Trophoblast cell (in vitro differentiated cells and primary cell): Measurements from ENCODE around the gene HERPUD2.

Source experiments
- DNase-seq, 2 donors: peaks; one replicate each; pipeline ENCODE4 v3.0.0-alpha.2; 2016
- H2AFZ ChIP-seq: 2 replicates; pipeline ENCODE4 v1.6.1; 2013; ENCODE audit warnings: low read length, moderate library complexity, mild to moderate bottlenecking; ENCODE audit not compliant: insufficient read depth, poor library complexity
- H2AK5ac ChIP-seq: 2 replicates; pipeline ENCODE4 v1.6.1; 2013; ENCODE audit warnings: mild to moderate bottlenecking, low read length
- H2BK120ac ChIP-seq: 2 replicates; pipeline ENCODE4 v1.6.1; 2013; ENCODE audit warnings: low read length, mild to moderate bottlenecking, moderate library complexity; ENCODE audit not compliant: insufficient read depth, poor library complexity
- H2BK12ac ChIP-seq: 2 replicates; pipeline ENCODE4 v1.6.1; 2013; ENCODE audit warnings: mild to moderate bottlenecking, low read length, moderate library complexity
- H2BK5ac ChIP-seq: 2 replicates; pipeline ENCODE4 v1.6.1; 2013; ENCODE audit warnings: low read length, low read depth, moderate library complexity, mild to moderate bottlenecking; ENCODE audit not compliant: poor library complexity
- H3K14ac ChIP-seq: 2 replicates; pipeline ENCODE4 v1.6.1; 2013; ENCODE audit warnings: mild to moderate bottlenecking, low read length
- H3K18ac ChIP-seq: 2 replicates; pipeline ENCODE4 v1.6.1; 2013; ENCODE audit warnings: mild to moderate bottlenecking, low read length
- H3K23ac ChIP-seq: 2 replicates; pipeline ENCODE4 v1.6.1; 2013; ENCODE audit warnings: low read length
- H3K27ac ChIP-seq: 2 replicates; pipeline ENCODE4 v1.5.1; 2013; ENCODE audit warnings: low read depth, mild to moderate bottlenecking, inconsistent platforms, low read length, moderate library complexity
- H3K27me3 ChIP-seq: 2 replicates; pipeline ENCODE4 v1.6.1; 2013; ENCODE audit warnings: inconsistent platforms, mild to moderate bottlenecking, low read length, moderate library complexity; ENCODE audit not compliant: insufficient read depth
- H3K36me3 ChIP-seq, 2 experiments: 1 replicate in 1 of 2; 2 replicates in 1 of 2; pipeline ENCODE4 v1.6.1; 2013; ENCODE audit warnings: low read length in 2 of 2, mild to moderate bottlenecking in 2 of 2, moderate library complexity in 1 of 2; ENCODE audit not compliant: insufficient read depth in 2 of 2, control insufficient read depth in 1 of 2
- H3K4ac ChIP-seq: 2 replicates; pipeline ENCODE4 v1.6.1; 2013; ENCODE audit warnings: low read depth, mild to moderate bottlenecking, low read length, moderate library complexity
- H3K4me1 ChIP-seq, 2 experiments: 1 replicate in 1 of 2; 2 replicates in 1 of 2; pipeline ENCODE4 v1.6.1; 2013; ENCODE audit warnings: low read length in 2 of 2, mild to moderate bottlenecking in 2 of 2, moderate library complexity in 1 of 2; ENCODE audit not compliant: insufficient read depth in 2 of 2, control insufficient read depth in 1 of 2
- H3K4me2 ChIP-seq: 2 replicates; pipeline ENCODE4 v1.6.1; 2013; ENCODE audit warnings: inconsistent platforms, mild to moderate bottlenecking, low read length, moderate library complexity
- H3K4me3 ChIP-seq: 2 replicates; pipeline ENCODE4 v1.5.1; 2013; ENCODE audit warnings: mild to moderate bottlenecking, low read depth, low read length, inconsistent platforms
- H3K79me1 ChIP-seq: one replicate; pipeline ENCODE4 v1.6.1; 2013; ENCODE audit warnings: low read length
- H3K79me2 ChIP-seq: 2 replicates; pipeline ENCODE4 v1.6.1; 2013; ENCODE audit warnings: low read length, mild to moderate bottlenecking; ENCODE audit not compliant: control insufficient read depth, insufficient read depth, poor library complexity
- H3K9ac ChIP-seq: 2 replicates; pipeline ENCODE4 v1.6.1; 2013; ENCODE audit warnings: mild to moderate bottlenecking, low read length
- H3K9me3 ChIP-seq: 2 replicates; pipeline ENCODE4 v1.6.1; 2013; ENCODE audit warnings: low read depth, mild to moderate bottlenecking, control low read depth, inconsistent platforms, low read length; ENCODE audit not compliant: insufficient read depth
- H4K12ac ChIP-seq: 2 replicates; pipeline ENCODE4 v1.6.1; 2013; ENCODE audit warnings: low read depth, mild to moderate bottlenecking, low read length, moderate library complexity
- H4K8ac ChIP-seq: 2 replicates; pipeline ENCODE4 v1.6.1; 2013; ENCODE audit warnings: low read depth, mild to moderate bottlenecking, low read length, moderate library complexity
- H4K91ac ChIP-seq: one replicate; pipeline ENCODE4 v1.6.1; 2013; ENCODE audit warnings: low read depth, mild to moderate bottlenecking, low read length, moderate library complexity
- WGBS: extraction: QIAGEN DNeasy Blood & Tissue Kit; methylation state at CpG from one replicate; pipeline ENCODE4 v1.1.7; 2013; ENCODE audit warnings: missing lambda C conversion rate; ENCODE audit not compliant: insufficient read length, insufficient coverage; ENCODE audit errors: extremely low coverage; 5-methylcytosine and 5-hydroxymethylcytosine counted together

HERPUD2 gene

DNA sequence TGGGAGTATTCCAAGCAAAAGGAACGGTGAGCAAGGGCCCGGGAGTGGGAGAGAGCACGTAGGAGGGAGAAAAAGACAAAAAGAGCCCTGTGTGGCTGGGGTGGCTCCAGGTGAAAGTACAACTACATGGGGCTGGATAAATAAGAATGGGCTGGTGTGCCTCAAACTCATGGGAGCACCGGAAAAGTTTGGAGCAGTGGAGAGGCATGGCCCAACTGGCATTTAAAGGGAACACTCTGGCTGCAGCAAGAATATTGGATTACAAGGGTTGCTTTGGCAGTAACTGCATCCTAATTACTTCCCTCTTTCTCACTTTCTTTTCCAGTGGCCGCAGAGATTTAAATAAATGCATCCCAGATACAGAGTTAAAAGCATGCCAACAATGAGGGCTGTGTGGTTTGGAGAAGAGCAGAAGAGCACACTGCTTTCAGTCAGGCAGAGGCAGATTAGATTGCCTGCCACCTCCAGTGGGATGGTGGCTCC, 39.1 kb upstream of the HERPUD2 start:
- H4K12ac ChIP-seq = no peak overlapping the region
- H3K23ac ChIP-seq = no peak overlapping the region
- H2BK120ac ChIP-seq = no peak overlapping the region
- no peak overlapping the region for H3K4ac ChIP-seq
- no peak overlapping the region for H3K4me3 ChIP-seq
- no peak for DNase-seq
- H3K14ac ChIP-seq = no peak overlapping the region
- H3K79me1 ChIP-seq = peaks cover 2% of the 10 kb centered on the region
- peaks cover 1% of the 10 kb centered on the region for H3K79me2 ChIP-seq
- no peak overlapping the region for H3K9ac ChIP-seq
- no peak overlapping the region for H3K27ac ChIP-seq
- no peak overlapping the region for H4K91ac ChIP-seq
- no CpG with 5 or more reads among the region's 5 CpGs for WGBS
- H2BK12ac ChIP-seq = no peak overlapping the region
- no peaks in the 10 kb centered on the region for H3K36me3 ChIP-seq
- H2AK5ac ChIP-seq = no peak overlapping the region
- no peak overlapping the region for H3K18ac ChIP-seq
- H4K8ac ChIP-seq = no peak overlapping the region
- no peak overlapping the region for H3K4me2 ChIP-seq
- H3K9me3 ChIP-seq = no peaks in the 10 kb centered on the region
- H2AFZ ChIP-seq = no peak overlapping the region
- no peaks in the 10 kb centered on the region for H3K27me3 ChIP-seq
- H2BK5ac ChIP-seq = no peak overlapping the region
- peaks cover 6 to 13% of the 10 kb centered on the region in 2 experiments for H3K4me1 ChIP-seq

DNA sequence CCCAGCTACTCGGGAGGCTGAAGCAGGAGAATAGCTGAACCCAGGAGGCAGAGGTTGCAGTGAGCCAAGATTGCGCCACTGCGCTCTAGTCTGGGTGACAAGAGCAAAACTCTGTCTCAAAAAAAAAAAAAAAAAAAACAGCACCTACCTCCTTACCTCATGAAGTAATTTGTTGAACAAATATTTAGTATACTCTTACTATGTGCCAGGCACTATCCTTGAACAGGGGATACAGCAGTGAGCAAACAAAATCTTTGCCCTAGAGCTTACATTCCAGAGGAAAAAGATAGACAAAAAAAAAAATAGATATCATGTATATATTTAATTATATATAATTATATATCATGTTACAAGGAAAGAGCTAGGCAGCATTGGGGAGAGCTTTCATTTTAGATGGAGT, 36.4 kb upstream of the HERPUD2 start:
- Histone ChIP-seq H3K79me2 (peaks cover 1% of the 10 kb centered on the region), H3K27me3 (no peaks in the 10 kb centered on the region), H3K27ac (no peak overlapping the region), H2BK12ac (no peak overlapping the region), H3K18ac (no peak overlapping the region), H3K4me2 (no peak overlapping the region), H2BK5ac (no peak overlapping the region), H2AK5ac (no peak overlapping the region), H3K4ac (no peak overlapping the region), H3K23ac (no peak overlapping the region), H3K4me1 (peaks cover 8 to 17% of the 10 kb centered on the region in 2 experiments), H3K9ac (no peak overlapping the region), H3K36me3 (no peaks in the 10 kb centered on the region), H4K91ac (no peak overlapping the region), H3K14ac (no peak overlapping the region), H3K4me3 (no peak overlapping the region), H2BK120ac (no peak overlapping the region), H4K8ac (no peak overlapping the region), H2AFZ (no peak overlapping the region), H3K79me1 (peaks cover 2% of the 10 kb centered on the region), H4K12ac (no peak overlapping the region), H3K9me3 (no peaks in the 10 kb centered on the region)
- DNase-seq = no peak
- WGBS = no CpG with 5 or more reads among the region's 3 CpGs

DNA sequence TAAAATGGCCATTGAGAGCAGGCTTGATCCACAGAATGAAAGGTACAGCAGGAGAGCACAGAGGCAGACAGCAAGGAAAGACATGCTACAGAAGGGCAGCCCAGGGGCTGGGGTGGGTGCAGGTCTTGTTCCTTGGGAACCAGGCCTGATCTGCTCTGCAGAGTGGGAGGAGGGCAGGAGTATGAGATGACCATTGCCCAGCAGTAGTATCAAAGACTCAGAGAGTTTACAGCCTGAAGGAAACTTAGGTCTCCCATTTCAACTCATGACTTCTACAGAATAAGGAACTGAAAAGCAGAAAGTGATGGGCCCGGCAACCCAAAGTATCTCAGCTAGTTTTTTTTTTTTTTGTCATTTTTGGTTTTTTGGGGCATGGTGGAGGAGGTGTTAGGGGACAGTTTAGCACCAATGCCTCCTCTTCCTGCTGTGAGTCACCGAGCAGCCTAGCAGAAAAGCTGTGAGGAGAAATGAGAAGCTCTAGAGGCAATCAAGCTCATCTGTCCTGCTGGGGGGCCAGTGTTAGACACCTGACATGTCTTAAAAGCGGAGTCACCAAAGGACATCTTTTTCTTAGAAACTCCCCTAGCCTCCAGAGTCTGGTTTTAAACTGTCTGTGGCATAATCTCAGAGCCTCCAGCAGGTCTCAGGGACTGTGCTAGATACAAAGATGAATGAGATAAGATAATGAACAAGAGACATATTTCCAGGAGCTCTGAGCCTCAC, 34.3 kb upstream of the HERPUD2 start:
- Histone ChIP-seq H3K79me2 (no peaks in the 10 kb centered on the region), H3K36me3 (no peaks in the 10 kb centered on the region), H4K91ac (no peak overlapping the region), H3K14ac (no peak overlapping the region), H3K4me1 (peaks cover 5 to 14% of the 10 kb centered on the region in 2 experiments), H3K27me3 (no peaks in the 10 kb centered on the region), H4K8ac (no peak overlapping the region), H3K9me3 (no peaks in the 10 kb centered on the region), H3K4me3 (no peak overlapping the region), H2BK12ac (peak overlapping the region; percentile 81), H3K4ac (no peak overlapping the region), H2AK5ac (no peak overlapping the region), H2AFZ (no peak overlapping the region), H3K18ac (no peak overlapping the region), H3K9ac (no peak overlapping the region), H3K79me1 (no peaks in the 10 kb centered on the region), H3K4me2 (no peak overlapping the region), H2BK120ac (no peak overlapping the region), H2BK5ac (no peak overlapping the region), H3K27ac (no peak overlapping the region), H3K23ac (no peak overlapping the region), H4K12ac (no peak overlapping the region)
- no CpG with 5 or more reads among the region's 3 CpGs for WGBS
- DNase-seq = peak in 1 of 2 donors; percentile 37

DNA sequence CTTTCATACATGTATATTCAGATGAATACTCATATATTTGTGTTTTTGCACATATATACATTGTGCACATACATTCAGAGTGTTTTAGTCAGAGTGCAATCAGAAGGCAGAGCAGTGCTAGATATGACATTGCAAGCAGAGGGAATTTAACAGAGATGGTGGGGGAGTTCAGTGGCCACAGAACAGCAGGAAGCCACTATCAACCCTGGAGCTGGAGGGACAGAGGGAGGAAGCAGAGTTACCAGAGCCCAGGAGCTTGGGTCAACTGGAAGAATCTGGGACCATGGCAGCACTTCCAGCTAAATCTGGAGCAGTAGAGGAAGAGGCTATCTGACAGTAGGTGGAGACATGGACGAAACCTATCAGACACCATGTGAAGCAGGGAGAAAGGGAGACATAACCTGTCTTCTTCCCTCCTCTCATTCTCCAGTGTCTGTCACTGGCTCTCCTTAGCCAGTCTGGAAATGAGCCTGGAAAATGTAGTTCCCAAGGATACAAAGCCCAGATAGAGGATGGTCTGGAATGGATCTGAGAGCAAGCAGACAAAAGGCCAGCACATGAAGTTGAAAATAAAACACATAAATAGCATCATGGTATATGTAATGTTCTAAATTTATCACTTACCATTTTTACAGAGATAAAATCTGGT, 33.6 kb upstream of the HERPUD2 start:
- Histone ChIP-seq H3K79me2 (no peaks in the 10 kb centered on the region), H3K36me3 (no peaks in the 10 kb centered on the region), H4K8ac (no peak overlapping the region), H2AK5ac (no peak overlapping the region), H3K4me2 (no peak overlapping the region), H3K9me3 (no peaks in the 10 kb centered on the region), H3K4ac (no peak overlapping the region), H2BK120ac (no peak overlapping the region), H4K12ac (no peak overlapping the region), H3K9ac (no peak overlapping the region), H3K4me3 (no peak overlapping the region), H2AFZ (no peak overlapping the region), H2BK5ac (no peak overlapping the region), H3K79me1 (no peaks in the 10 kb centered on the region), H4K91ac (no peak overlapping the region), H3K27ac (no peak overlapping the region), H2BK12ac (no peak overlapping the region), H3K27me3 (no peaks in the 10 kb centered on the region), H3K18ac (no peak overlapping the region), H3K23ac (no peak overlapping the region), H3K14ac (no peak overlapping the region), H3K4me1 (peaks cover 5 to 12% of the 10 kb centered on the region in 2 experiments)
- no CpG with 5 or more reads among the region's 1 CpG for WGBS
- DNase-seq = no peak
